HG02943 (cell line): Measurements from ENCODE around the gene ADIG.

Source experiments
- ATAC-seq: cut with Tn5 transposase; IDR thresholded peaks from one replicate; pipeline ENCODE4 v1.9.1; 2021; ENCODE audit warnings: mild to moderate bottlenecking, low read depth, moderate library complexity; ENCODE audit not compliant: unreplicated experiment

ADIG gene

GRCh38 chr20:38600057-38600456 is 19.1 kb downstream of the ADIG start:
- no peak for ATAC-seq

- ATAC-seq: no peak
These were observed 20.5 kb downstream of the ADIG start, which contains the start of gene ARHGAP40 for GRCh38 chr20:38601216-38602184. ARHGAP40 (plus strand) TSS chr20:38601809.

- no peak for ATAC-seq
These were observed 21.2 kb downstream of the ADIG start for GRCh38 chr20:38602185-38602581.

- ATAC-seq: no peak
These were observed 22.3 kb downstream of the ADIG start for GRCh38 chr20:38603286-38603685.

GRCh38 chr20:38604873-38605303 is 23.9 kb downstream of the ADIG start:
- ATAC-seq: no peak

- no peak for ATAC-seq
These were observed 26.4 kb downstream of the ADIG start for GRCh38 chr20:38607351-38607750.

- no peak for ATAC-seq
These were observed 27.2 kb downstream of the ADIG start for GRCh38 chr20:38608188-38608587.

GRCh38 chr20:38609815-38610214 is 28.8 kb downstream of the ADIG start:
- ATAC-seq: no peak

- ATAC-seq: no peak
These were observed 29.5 kb downstream of the ADIG start for GRCh38 chr20:38610521-38610920.

GRCh38 chr20:38612751-38613515 is 31.9 kb downstream of the ADIG start:
- ATAC-seq: no peak

- no peak for ATAC-seq
These were observed 34.3 kb downstream of the ADIG start for GRCh38 chr20:38615283-38615682.

- ATAC-seq: no peak
These were observed 35.5 kb downstream of the ADIG start for GRCh38 chr20:38616457-38616856.

GRCh38 chr20:38617011-38617829 is 36.2 kb downstream of the ADIG start:
- no peak for ATAC-seq

- ATAC-seq: no peak
These were observed 36.8 kb downstream of the ADIG start for GRCh38 chr20:38617830-38618196.

GRCh38 chr20:38620441-38620840 is 39.4 kb downstream of the ADIG start:
- no peak for ATAC-seq

GRCh38 chr20:38623061-38623460 is 42.1 kb downstream of the ADIG start:
- ATAC-seq: no peak

GRCh38 chr20:38624084-38624483 is 43.1 kb downstream of the ADIG start:
- no peak for ATAC-seq

GRCh38 chr20:38625896-38626295 is 44.9 kb downstream of the ADIG start:
- ATAC-seq: no peak

- no peak for ATAC-seq
These were observed 46.1 kb downstream of the ADIG start for GRCh38 chr20:38626921-38627659.
